Activated CD4-positive, alpha-beta T cell treated with anti-CD3 and anti-CD28 coated beads, Interleukin-2, amount 50 U/mL, for 48 hours (primary cell): ENCODE results near the gene ZSCAN5A.
"Not testable (repeated sequence)": the region's sequence is repeated elsewhere in the genome, so short reads cannot be mapped to it uniquely, and the experiment has no call there.

Source experiments
- DNase-seq, 2 experiments: peaks; one replicate each; pipeline ENCODE4 v3.0.0-alpha.2; 2020

The ZSCAN5A gene, protein sequence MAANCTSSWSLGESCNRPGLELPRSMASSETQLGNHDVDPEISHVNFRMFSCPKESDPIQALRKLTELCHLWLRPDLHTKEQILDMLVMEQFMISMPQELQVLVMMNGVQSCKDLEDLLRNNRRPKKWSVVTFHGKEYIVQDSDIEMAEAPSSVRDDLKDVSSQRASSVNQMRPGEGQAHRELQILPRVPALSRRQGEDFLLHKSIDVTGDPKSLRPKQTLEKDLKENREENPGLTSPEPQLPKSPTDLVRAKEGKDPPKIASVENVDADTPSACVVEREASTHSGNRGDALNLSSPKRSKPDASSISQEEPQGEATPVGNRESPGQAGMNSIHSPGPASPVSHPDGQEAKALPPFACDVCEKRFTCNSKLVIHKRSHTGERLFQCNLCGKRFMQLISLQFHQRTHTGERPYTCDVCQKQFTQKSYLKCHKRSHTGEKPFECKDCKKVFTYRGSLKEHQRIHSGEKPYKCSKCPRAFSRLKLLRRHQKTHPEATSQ

DNA sequence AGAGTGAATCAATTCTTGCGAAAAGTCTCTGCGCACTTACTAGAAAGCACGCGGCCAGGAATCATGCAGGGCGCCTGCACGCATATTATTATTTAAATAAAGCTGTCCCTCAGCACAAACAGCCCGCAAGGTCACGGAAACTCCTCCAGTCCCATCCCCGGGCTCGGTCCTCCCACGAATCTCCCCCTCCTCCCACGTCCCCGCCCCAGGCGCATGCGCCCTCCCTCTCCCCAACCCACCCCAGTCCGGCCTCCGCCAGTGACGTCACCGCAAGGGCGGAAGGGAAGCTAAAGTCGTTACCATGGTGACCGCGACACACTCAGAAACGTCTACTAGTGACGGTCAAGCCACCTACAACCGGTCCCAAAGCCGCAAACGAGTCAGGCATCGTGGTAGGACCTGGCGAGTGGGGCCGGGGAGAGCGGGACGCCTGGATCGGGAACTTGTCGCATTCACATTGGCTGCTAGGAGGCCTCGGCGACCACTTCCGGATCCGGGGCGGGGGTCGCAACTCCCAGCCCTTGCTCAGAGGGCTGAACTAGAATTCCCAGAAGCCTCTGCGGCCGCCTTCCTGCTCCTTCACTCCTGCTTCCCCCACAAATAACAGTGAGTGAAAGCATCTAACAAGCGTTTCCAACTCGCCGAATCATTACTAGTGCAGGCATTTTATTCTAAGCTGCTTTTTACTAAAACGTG lies at the start of gene ZSCAN5A:
TSS of gene ZSCAN5A (minus strand) at position 459 of the 696 bp plus-strand sequence. CDS start 89,793 bp downstream, outside the sequence.
- peak; percentile 97 for DNase-seq

DNA sequence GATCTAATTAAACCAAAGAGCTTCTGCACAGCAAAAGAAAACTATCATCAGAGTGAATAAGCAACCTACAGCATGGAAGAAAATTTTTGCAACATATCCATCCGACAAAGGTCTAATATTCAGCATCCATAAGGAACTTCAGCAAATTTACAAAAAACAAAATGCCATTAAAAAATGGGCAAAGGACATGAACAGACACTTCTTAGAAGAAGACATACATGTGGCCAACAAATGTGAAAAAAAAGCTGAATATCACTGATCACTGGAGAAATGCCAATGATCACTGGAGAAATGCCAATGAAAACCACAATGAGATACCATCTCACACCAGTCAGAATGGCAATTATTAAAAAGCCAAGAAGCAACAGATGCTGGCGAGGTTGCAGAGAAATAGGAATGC lies 46.2 kb upstream of the ZSCAN5A start:
- no peak for DNase-seq

DNA sequence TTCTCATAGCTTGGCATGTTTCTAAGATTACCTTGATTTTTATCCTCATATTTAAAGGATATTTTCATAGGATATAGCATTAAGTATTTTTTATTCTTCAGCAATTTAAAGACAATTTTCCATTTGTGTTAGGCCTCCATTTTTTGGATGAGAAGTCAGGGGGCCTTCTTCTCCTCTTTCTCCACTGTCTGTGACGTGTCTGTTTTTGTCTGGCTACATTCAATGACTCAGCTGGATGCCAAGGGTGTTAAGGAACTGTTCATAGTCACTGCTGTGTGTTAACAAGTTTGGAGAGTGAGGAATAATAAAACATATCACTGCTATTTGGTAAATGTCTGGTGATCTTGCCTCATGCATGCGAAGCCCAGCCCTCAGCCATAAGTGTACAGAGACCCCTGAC lies 42.3 kb upstream of the ZSCAN5A start:
- DNase-seq = no peak

DNA sequence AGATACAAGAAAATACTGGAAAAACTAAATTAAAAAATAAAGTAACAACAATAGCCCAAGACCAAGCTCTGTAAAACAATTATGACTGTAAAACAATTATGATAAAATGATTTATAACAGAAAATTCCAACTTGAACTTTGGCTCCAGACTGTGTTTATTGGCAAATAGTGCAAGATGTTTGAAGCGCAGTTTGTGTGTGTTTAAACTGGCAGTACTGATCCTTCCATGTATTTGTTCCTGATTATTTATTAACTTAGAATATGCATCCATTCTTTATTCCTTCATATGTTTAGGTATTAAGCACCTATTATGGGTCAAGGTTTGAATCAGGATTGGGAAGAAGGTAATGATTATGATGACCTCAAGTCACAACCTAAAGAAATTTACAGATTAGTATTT lies 40.9 kb upstream of the ZSCAN5A start:
- DNase-seq = no peak

DNA sequence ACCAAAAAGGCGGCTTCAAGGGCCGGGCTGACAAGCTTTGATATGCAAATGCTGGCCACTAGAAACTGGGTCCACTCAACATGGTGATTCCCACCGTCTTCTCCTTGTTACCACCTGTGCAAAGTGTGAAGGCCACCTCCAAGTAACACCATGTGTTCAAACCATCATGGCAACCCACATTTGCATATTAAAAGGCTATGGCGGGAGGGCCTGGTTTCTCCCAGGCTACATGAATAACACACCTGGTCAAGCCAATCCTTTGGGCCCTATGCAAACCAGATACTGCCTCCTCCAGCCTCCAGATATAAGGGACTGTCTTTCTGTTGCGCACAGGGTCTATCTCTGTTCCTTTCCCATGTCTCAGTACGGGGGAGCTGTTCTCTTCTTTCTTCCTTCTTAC lies 36.6 kb upstream of the ZSCAN5A start:
- no peak for DNase-seq

DNA sequence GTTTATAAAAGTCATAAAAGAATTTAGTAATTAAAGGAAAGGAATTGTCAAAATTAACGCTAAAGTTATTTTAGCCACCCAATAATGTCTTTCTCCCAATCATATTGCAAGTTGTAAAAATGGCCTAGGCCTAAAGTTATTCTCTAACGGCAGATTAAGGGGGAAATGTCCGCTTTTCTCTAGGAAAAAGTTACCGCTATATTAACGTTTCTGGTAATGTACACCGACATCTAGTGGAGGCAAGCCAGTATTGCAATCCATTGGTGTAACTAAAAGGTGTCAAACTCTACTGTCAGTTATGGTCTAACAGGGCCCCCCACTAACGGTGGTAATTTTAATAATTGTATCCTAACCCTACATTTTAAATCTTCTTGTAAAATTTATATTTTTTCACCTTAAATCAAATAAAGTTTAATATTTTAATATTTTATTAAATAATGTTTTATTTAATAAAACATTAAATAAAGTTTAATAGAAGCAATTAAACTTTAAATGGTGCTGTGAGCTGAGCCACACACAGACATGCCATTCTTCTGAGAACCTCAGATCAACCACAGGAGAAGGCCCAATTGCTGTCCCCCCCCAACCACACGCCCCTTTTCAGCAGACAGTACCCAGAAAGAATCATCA lies 35.9 kb upstream of the ZSCAN5A start:
- DNase-seq = peak; percentile 45 to 59

DNA sequence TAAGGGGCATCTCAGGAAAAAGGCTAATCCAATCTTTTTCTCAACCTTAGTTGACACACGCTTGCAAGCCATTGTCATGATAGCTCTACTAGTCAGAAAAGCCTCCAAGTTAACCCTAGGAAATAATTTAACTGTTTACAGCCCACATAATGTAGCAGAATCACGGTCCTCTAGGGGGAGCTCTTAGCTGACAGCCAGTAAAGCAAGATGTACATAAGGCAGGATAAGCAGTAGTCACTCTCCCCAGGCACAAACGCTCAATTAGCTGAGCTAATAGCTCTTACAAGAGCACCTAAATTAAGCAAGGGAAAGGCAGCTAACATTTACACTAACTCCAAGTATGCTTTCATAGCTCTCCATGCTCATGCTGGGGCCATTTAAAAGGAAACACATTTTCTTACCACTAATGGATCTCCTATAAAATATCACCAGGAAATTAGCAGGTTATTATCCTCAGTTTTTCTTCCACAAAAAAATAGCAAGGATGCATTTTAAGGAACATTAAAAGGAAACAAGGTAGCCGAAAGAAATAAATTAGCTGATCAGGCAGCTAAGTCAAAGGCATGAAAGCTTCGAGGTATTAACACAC lies 33.7 kb upstream of the ZSCAN5A start:
- peak; percentile 13 to 27 for DNase-seq

DNA sequence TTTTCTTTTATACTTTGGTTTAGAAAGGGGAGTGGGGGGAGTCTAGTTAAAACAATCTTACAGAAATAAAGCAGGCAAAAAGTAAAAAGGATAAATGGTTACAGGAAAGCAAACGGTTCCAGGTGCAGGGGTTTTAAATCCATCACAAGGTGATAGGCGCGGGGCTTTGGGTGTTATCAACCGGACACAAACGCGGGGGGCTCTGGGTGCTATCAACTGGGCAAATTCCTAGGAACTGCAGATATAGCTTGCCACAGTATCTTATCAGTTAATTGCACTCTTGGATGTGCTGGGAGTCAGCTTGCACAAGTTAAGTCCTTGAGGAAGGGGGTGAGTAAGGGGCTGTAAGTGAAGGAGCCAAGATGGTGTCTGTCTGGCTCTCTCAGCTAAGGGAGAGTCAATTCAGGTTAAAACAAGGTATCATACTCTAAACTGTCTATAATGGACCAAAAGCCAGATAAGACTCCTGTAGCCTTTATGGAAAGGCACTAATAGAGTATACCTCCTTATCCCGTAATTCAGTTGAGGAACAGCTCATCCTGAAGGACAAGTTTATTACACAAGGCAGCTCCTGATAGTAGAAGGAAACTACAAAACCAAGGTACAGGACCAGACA lies 32.6 kb upstream of the ZSCAN5A start:
- no peak for DNase-seq

DNA sequence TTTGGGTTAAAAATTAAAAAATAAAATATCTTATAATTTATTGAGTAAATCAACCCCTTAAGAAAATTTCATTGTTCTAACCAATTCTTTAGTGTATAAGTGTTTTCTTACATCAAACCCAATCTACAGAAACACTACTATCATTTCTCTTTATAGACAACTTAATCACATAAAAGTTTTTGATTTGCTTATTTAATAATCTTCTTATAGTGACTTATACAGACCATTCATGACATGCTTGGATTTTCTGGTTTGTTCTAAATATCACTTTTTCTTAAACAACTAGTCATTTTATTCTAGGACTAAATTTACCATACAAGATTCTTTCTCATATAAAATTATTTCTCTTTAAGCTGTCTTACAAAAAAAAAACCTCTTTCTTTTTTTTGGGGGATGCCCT lies 27.3 kb upstream of the ZSCAN5A start:
- no peak for DNase-seq

DNA sequence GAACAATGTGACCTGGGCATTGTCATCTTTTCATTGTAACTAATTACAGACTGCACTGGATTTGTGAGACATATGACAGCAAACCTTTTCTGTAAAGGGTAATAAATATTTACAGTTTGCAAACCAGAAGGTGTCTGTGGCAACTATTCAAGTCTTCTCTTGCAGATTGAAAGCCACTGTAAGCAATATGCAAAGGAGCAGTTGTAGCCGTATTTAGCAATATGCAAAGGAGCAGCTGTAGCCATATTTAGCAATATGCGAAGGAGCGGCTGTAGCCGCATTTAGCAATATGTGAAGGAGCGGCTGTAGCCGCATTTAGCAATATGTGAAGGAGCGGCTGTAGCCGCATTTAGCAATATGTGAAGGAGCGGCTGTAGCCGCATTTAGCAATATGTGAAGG lies 24.4 kb upstream of the ZSCAN5A start:
- DNase-seq = not testable (repeated sequence)

DNA sequence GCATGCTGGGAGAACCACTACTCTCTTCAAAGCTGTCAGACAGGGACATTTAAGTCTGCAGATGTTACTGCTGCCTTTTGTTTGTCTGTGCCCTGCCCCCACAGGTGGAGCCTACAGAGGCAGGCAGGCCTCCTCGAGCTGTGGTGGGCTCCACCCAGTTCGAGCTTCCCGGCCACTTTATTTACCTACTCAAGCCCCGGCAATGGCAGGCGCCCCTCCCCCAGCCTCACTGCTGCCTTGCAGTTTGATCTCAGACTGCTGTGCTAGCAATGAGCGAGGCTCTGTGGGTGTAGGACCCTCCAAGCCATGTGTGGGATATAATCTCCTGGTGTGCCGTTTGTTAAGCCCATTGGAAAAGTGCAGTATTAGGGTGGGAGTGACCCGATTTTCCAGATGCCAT lies 22.4 kb upstream of the ZSCAN5A start:
- DNase-seq = not testable (repeated sequence)

DNA sequence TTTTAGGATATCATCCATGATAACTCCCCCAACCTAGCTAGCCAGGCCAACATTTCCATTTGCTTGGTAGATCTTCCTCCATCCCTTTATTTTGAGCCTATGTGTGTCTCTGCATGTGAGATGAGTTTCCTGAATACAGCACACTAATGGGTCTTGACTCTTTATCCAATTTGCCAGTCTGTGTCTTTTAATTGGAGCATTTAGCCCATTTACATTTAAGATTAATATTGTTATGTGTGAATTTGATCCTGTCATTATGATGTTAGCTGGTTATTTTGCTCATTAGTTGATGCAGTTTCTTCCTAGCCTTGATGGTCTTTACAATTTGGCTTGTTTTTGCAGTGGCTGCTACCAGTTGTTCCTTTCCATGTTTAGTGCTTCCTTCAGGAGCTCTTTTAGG lies 20.7 kb upstream of the ZSCAN5A start:
- not testable (repeated sequence) for DNase-seq

DNA sequence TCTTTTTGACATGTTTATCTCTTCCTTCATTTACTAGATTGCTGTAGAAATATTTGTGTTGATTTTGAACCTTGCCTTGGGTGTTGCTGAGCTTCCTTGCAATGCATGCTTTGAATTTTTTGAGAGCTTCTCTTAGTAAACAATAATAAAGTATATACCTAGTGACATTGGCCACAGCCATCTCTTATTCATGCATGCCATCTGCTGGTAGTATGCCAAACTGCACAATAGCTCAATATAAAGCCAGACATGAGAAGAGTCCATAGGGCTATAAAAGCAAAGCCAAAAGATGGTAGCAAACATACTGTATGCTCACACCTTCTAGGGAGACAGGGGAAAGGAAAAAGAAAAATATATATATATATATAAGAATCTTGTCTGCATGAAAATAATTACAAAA lies 18.9 kb upstream of the ZSCAN5A start:
- peak; percentile 25 to 43 for DNase-seq

DNA sequence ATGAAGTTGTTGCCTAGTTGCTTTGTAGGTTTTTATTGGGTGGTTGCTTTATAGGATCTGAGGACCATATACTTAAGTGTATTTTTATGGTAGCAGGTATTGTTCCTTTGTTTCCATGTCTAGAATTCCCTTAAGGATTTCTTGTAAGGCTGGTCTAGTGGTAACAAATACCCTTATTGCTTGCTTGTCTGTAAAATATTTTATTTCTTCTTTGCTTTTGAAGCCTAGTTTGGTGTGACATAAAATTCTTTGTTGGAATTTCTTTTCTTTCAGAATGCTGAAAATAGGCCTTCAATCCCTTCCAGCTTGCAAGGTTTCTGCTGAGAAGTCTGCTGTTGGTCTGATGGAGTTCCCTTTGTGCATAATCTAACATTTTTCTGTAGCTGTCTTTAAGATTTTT lies 18.1 kb upstream of the ZSCAN5A start:
- DNase-seq = no peak

DNA sequence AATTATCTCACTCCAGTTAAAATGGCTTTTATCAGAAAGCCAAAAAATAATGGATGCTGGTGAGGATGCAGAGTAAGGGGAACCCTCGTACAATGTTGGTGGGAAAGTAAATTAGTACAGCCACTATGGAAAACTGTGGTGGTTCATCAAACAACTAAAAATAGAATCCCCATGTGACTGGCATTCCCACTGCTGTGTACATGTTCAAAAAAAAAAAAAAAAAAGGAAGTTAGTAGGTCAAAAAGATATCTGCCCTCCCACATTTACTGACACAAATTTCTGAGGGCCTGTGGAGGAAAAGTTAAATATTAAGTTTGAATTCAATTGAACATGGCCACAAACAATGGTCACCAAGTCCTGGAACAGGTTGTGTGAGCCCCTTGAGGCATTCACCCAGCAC lies 9.8 kb upstream of the ZSCAN5A start:
- DNase-seq = no peak

DNA sequence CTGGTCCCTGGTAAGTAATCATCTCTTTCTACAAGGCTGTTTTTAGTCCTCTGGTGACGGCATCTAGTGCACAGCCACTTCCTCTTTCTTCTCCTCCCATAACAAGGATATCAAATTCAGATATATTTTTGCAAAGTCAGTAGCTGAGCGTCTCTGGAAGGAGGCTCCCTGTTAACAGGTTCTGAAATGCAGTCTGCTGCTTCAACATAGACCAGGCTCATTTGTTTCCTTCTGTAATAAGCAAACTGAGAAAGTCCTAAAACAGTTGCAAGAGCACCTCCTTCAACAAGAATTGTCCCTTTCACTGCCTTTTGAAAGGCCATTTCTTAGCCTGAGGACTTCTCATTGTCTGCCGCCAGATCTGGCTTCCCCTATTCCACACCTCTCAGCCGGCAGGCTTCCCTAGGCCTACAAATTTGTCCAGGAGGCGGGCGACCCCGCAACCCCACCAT lies 7.4 kb upstream of the ZSCAN5A start:
- DNase-seq = no peak

DNA sequence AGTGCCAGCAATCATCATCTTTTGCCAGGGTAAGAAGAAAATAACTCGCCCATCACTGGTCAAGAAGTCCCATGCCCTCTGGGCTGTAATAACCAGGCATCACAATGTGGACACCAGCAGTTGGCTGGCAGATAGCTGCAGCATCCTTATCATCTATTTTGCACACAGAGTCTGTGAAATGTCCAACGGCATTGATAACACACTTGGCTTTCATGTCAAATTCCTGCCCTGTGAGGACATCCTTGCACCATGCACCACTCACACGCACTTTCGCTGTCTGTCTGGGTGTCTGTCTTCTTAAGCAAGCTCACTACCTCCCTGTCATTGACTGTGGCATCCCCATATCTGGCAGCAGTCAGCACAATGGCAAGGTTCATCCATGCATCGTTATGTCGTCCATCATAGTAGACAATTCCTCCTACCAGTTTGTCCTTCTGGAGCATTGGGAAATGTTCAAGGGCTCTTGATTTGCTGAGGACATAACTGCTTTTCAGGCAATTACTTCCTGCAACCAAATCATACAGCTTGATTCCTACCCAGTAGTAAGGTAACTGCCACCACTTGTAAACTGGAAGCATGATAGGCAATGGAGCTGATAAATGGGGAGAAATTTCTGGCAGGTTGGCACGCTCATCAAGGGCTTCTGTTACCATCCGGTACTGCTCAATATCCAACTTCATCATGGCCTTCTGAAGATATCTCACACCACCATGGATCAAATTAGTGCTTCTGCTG lies 6.8 kb upstream of the ZSCAN5A start:
- no peak for DNase-seq

DNA sequence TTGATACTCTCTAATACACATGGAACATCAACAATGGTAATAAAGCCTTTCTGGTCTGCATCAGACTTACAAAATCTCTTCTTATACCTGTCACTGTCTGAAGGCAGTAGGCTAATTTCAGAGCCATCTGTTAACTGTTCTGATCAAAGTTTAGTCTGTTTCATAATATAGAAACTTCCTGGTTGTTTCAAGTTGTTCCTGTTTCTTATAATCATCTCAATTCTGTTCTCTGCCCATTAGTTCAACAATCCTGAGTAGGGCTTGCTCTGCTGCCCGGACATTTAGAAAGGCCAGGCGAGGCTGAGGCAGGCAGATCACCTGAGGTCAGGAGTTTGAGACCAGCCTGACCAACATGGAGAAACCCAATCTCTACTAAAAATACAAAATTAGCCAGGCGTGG lies 5.4 kb upstream of the ZSCAN5A start:
- no peak for DNase-seq

DNA sequence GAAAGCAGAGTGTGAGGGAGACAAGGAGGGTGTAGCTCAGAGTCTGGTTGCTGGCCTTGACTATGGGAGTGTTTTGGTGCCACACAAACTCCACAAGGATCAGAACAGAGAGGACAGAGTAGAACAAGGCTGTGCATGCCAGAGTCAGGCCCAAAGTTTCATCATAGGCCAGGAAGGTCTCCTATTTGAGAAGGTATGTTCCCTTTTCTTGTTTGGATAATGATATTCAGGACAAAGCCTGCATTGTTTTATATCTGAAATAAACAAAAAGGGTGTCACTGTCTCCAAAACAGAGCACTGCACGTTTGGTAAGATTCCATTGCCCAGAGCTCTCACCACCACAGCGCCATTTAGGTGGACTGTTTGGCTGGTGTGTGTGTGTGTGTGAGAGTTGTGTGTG lies 3.1 kb upstream of the ZSCAN5A start:
- DNase-seq = no peak

DNA sequence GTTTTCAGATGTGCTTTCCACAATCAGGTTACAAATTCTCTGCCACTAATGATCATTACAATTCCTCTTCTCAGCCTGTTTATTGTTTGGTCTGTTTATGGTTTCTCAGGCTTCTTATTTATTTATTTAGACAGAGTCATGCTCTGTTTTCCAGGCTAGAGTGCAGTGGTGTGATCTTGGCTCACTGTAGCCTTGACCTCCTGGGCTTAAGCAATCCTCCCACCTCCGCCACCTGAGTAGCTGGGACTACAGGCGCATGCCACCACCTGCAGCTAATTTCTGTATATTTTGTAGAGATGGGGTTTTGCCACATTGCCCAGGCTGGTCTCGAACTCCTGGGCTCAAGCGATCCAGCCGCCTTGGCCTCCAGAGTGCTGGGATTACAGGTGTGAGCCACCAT lies 2.1 kb upstream of the ZSCAN5A start:
- no peak for DNase-seq

DNA sequence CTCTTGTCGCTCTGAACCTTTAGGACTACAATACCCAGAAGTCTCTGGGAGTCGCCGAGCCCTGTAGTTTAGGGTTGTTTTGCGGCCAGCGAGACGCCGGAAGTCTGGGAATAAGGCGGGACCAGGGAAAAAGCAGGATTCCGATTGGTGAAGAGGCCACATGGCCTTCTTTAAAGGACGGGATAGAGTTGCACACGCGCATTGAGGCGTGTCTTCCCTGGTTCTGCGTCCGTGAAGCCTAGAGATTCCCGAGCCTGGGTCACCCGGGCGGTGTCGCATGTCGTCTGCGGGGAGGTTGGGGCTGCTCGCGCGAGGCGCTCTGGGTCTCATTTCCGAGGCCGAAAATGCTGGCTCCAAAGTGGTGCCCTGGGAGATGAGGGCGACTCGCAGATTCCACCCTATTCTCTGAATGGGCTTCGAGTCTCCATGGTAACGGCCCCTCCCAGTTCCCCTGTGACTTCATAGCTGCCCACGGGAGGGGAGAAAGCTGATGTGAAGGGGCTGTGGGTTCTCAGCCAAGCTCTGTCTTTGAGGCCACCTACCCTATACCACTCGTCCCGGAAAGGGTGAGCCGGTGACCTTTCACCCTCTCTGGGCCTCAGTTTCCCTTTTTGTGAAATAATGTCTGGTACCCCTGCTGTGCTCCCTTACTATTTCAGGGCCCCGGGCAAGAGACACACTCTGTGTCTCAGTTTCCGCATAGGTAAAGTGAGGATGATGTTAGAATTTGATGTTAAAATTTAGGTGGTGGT lies 614 bp upstream of the ZSCAN5A start:
- DNase-seq = peak; percentile 86 to 91
